BLaER1 treated with 17β-estradiol and CSF1 and Interleukin-3, amounts not matched to agents 10 nM and 100 nM (cell line): ENCODE results near the gene ADGRA1.

Experiments
- H3K27ac ChIP-seq, 11 experiments: shearing (Covaris generic); formaldehyde crosslinking; 2 replicates each; pipeline ENCODE4 v1.8.1; 2022
- H3K27me3 ChIP-seq, 11 experiments: shearing (Covaris generic); formaldehyde crosslinking; 2 replicates each; pipeline ENCODE4 v1.8.1; 2022
- H3K36me3 ChIP-seq, 11 experiments: shearing (Covaris generic); formaldehyde crosslinking; 2 replicates each; pipeline ENCODE4 v1.8.1; 2022
- H3K4me1 ChIP-seq, 10 experiments: shearing (Covaris generic); formaldehyde crosslinking; 2 replicates each; pipeline ENCODE4 v1.8.1; 2022
- H3K4me2 ChIP-seq, 11 experiments: shearing (Covaris generic); formaldehyde crosslinking; 2 replicates each; pipeline ENCODE4 v1.8.1; 2022
- H3K4me3 ChIP-seq, 10 experiments: shearing (Covaris generic); formaldehyde crosslinking; 2 replicates each; pipeline ENCODE4 v1.8.1; 2022
- H3K9ac ChIP-seq, 11 experiments: shearing (Covaris generic); formaldehyde crosslinking; 2 replicates each; pipeline ENCODE4 v1.8.1; 2022
- H3K9me3 ChIP-seq, 11 experiments: shearing (Covaris generic); formaldehyde crosslinking; replicated peaks in 1 of 11; 2 replicates each; pipeline ENCODE4 v1.8.1; 2022
- H4K20me1 ChIP-seq, 11 experiments: shearing (Covaris generic); formaldehyde crosslinking; 2 replicates each; pipeline ENCODE4 v1.8.1; 2022
- Cebpa-rat ChIP-seq, 11 experiments: shearing (Covaris generic); IDR thresholded peaks; 2 replicates each; pipeline ENCODE4 v1.8.1; 2022

ADGRA1 gene

DNA sequence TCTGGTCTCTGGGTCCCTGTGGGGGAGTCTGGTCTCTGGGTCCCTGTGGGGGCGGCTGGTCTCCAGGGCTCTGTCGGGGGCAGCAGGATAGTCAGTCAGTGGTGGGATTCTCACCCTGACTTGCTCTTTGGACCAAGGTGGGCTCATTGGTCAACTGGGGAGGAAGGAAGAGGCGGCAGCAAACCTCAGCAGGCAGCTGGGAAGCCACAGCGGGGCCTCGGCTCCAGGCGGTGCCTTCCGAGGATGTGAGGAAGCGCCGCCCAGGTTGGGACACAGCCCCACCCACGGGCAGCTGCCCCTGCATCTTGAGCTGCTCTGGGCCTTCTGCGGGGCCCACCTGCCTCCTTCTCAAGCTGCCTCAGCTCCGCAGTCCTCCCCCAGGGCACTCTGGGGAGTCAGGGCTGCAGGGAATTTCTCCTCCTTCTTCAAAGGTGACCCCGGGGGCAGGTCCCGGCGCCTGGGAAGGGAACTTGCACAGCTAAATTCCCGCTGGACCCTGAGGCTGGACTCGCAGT lies 51.9 kb downstream of the ADGRA1 start:
- Histone ChIP-seq H3K9me3 (no peaks in the 10 kb centered on the region), H3K36me3 (no peaks in the 10 kb centered on the region), H3K4me2 (peak overlapping the region; percentile 64 to 91 (median 81)), H4K20me1 (peaks cover 0 to 27% (median 6%) of the 10 kb centered on the region in 11 experiments; a peak in 10 of 22 replicates), H3K27ac (peak overlapping the region in 8 of 11 experiments; percentile 15 to 63 (median 45); a peak in 11 of 22 replicates), H3K4me3 (no peak overlapping the region), H3K27me3 (peaks cover 0 to 32% (median 0%) of the 10 kb centered on the region in 11 experiments; a peak in 6 of 22 replicates), H3K4me1 (peaks cover 42 to 80% (median 70%) of the 10 kb centered on the region in 10 experiments), H3K9ac (peak overlapping the region in 9 of 11 experiments; percentile 11 to 39 (median 23); a peak in 7 of 22 replicates)
- TF ChIP-seq Cebpa-rat (IDR thresholded peaks at IDR 0.05), result no peak

DNA sequence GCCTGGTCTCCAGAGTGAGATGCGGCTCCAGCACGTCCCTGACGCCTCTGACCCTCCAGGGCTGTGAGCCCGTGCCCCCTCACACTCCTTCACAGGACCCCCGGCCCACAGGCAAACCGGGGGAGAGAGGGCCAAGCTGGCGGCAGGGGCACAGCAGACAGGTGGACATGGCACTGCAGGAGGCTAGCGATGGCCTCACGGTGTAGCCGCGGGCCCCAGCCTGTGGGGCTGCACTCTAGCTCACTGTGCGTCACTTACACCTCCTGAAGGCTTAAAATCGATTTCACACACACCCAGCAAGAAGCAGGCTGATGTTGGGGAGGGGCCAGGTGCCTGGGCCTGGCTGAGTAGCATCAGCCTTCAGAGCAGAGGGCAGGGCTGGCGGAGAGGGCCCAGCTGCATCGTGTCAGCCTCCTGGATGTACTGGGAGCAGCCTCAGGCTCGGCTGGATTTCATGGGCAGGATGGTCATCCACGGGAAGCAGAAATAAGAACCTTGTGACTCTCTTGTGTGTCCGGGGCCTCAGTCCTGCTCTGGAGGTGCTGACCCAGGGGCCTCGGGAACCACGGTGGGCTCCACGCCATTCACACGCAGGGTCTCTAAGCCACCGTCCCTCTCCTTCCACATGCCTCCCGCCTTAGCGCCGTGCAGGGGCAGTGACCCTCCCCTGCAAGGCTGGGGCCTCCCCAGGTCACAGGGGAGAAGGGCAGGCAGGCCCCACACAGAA lies 52.9 kb downstream of the ADGRA1 start:
- Histone ChIP-seq H3K4me2 (peak overlapping the region; percentile 41 to 96 (median 89); a peak in 21 of 22 replicates), H3K27me3 (peaks cover 0 to 32% (median 0%) of the 10 kb centered on the region in 11 experiments; a peak in 6 of 22 replicates), H3K4me3 (no peak overlapping the region; a peak in 2 of 20 replicates), H3K9me3 (no peaks in the 10 kb centered on the region), H3K27ac (peak overlapping the region in 3 of 11 experiments; percentile 4 to 30 (median 22); a peak in 5 of 22 replicates), H3K36me3 (no peaks in the 10 kb centered on the region), H3K9ac (peak overlapping the region in 6 of 11 experiments; percentile 18 to 58 (median 50); a peak in 8 of 22 replicates), H4K20me1 (peaks cover 0 to 23% (median 6%) of the 10 kb centered on the region in 11 experiments; a peak in 8 of 22 replicates), H3K4me1 (peaks cover 42 to 75% (median 65%) of the 10 kb centered on the region in 10 experiments)
- TF ChIP-seq Cebpa-rat (IDR thresholded peaks at IDR 0.05), result no peak

DNA sequence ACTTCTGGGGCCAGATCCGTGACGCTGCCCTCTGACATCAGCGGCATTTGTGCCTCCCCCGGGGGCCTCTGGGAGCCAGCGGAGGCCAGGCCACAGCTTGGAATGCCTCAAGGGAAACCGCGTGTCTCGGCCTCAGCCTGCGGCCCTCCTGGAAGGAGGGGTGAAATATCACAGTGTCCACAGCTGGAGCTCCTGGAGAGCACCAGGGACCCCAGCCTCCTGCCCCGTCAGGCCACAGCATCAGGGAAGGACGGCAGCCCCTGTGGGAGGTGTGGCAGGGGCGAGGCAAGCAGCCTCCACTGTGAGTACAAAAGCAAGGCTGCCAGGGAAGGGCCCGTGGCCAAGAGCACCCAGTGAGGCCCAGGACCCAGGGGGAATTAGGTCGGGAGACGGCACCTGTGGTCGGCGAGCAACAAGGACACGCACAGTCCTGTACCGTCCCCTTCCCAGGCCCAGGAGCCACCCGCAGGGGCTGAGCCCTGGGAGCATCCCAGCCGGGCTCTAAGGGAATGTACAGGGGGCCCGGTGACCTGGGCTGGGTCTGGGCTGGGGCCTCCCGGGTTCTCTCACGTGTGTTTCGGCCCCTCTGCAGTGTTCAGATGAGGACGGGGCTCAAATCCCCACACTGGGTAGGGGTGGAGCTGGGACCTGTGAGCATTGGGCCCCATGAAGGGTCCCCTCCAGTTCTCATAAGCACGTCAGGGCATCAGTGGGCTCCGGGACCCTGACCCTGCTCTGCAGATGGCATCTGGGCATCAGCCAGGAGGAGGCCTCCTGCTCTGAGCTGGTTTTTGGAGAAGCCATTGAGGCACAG lies 53.6 kb downstream of the ADGRA1 start:
- Histone ChIP-seq H3K4me1 (peaks cover 42 to 75% (median 65%) of the 10 kb centered on the region in 10 experiments), H3K4me3 (no peak overlapping the region; a peak in 2 of 20 replicates), H3K27ac (peak overlapping the region in 3 of 11 experiments; percentile 22 to 30 (median 25); a peak in 4 of 22 replicates), H3K36me3 (no peaks in the 10 kb centered on the region), H4K20me1 (peaks cover 0 to 23% (median 6%) of the 10 kb centered on the region in 11 experiments; a peak in 8 of 22 replicates), H3K4me2 (peak overlapping the region; percentile 41 to 96 (median 89); a peak in 21 of 22 replicates), H3K9me3 (no peaks in the 10 kb centered on the region), H3K27me3 (peaks cover 0 to 32% (median 0%) of the 10 kb centered on the region in 11 experiments; a peak in 6 of 22 replicates), H3K9ac (peak overlapping the region in 7 of 11 experiments; percentile 18 to 58 (median 50); a peak in 10 of 22 replicates)
- no peak for TF ChIP-seq Cebpa-rat (IDR thresholded peaks at IDR 0.05)

DNA sequence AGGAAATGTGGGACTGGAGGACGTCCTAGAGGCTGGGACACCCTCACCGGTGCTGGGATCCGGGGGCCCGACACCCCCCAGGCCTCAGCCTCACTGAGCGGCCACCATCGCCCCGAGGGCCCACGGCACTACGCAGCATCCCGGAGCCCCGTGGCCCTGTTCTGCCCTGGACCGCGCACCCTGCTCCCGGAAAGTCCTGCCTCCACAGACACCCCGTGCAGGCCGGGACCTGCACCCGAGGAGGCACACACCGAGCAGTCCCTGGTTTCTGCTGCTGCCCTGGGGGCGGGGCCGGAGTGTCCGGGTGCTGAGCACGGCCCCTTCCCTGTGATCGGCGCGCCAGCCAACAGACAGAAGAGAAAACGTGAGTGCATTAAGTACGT lies 54.2 kb downstream of the ADGRA1 start:
- peak overlapping the region in 6 of 11 experiments; percentile 18 to 58 (median 50); a peak in 7 of 22 replicates for H3K9ac ChIP-seq
- peaks cover 0 to 23% (median 6%) of the 10 kb centered on the region in 11 experiments; a peak in 8 of 22 replicates for H4K20me1 ChIP-seq
- H3K27me3 ChIP-seq, result peaks cover 0 to 32% (median 0%) of the 10 kb centered on the region in 11 experiments; a peak in 6 of 22 replicates
- TF ChIP-seq Cebpa-rat (IDR thresholded peaks at IDR 0.05), result no peak
- peak overlapping the region in 2 of 11 experiments; percentile 25 to 30; a peak in 2 of 22 replicates for H3K27ac ChIP-seq
- H3K4me2 ChIP-seq, result peak overlapping the region; percentile 3 to 96 (median 89); a peak in 19 of 22 replicates
- peaks cover 0 to 3% (median under 1%) of the 10 kb centered on the region in 11 experiments; a peak in 6 of 22 replicates for H3K9me3 ChIP-seq
- H3K4me1 ChIP-seq, result peaks cover 42 to 70% (median 65%) of the 10 kb centered on the region in 10 experiments
- H3K4me3 ChIP-seq, result no peak overlapping the region
- H3K36me3 ChIP-seq, result no peaks in the 10 kb centered on the region

DNA sequence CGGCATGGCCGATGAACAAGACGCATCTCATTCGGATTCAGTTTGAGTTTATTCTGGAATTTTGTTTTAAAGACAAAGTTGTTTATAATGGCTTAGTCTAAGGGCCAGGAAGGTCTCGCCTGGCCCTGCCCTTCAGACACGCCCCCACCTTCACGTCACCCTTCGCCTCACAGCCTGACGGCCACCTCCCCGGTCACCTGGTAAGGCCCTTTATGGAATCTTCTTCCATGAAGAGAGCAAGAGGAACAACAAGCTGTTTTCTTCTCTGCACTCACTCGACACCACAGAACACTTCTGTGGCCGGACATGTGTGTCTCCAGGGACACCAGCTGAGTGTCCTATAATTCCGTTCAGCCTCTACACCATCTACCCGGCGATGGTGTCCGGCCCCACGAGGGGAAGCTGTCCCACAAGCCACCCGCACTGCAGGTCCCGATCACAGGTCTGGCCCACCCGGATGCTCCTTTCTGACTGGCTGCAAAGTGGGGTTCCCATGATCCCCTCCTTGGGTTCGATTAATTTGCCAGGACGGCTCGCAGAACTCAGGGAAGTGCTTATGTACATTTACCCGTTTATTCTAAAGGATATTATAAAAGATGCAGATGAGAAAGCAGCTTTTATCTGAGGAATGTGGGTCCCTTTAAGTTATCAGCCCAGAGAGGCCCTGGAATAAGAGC lies 54.9 kb downstream of the ADGRA1 start:
- H3K27ac ChIP-seq, result peak overlapping the region in 1 of 11 experiments; percentile 13; a peak in 1 of 22 replicates
- H3K4me1 ChIP-seq, result peaks cover 42 to 65% (median 61%) of the 10 kb centered on the region in 10 experiments
- H3K9ac ChIP-seq, result 0 out of 22 replicates have a peak overlapping the region, but pooled peaks of 2 of the 11 experiments have one; percentile 21 to 54
- H3K4me3 ChIP-seq, result no peak overlapping the region
- peaks cover 0 to 10% (median 7%) of the 10 kb centered on the region in 11 experiments; a peak in 15 of 22 replicates for H3K9me3 ChIP-seq
- H3K27me3 ChIP-seq, result peaks cover 0 to 32% (median 0%) of the 10 kb centered on the region in 11 experiments; a peak in 6 of 22 replicates
- peaks cover 0 to 23% (median 6%) of the 10 kb centered on the region in 11 experiments; a peak in 8 of 22 replicates for H4K20me1 ChIP-seq
- H3K36me3 ChIP-seq, result no peaks in the 10 kb centered on the region
- H3K4me2 ChIP-seq, result peak overlapping the region; percentile 40 to 96 (median 89)
- no peak for TF ChIP-seq Cebpa-rat (IDR thresholded peaks at IDR 0.05)

DNA sequence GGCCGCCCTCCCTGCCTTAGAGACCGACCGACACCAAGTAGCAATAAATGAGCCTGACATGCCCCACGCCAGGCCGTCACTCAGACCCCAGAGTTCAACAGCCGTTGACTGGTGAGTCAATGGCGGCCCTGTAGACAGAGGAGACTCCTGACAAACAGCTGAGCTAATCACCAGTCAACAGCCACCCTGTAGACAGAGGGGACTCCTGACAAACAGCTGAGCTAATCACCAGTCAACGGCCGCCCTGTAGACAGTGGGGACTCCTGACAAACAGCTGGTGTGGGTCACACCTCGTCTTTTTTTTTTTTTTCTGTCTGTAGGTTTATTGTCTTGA lies 55.4 kb downstream of the ADGRA1 start:
- H3K27ac ChIP-seq, result peak overlapping the region in 1 of 11 experiments; percentile 13; a peak in 1 of 22 replicates

DNA sequence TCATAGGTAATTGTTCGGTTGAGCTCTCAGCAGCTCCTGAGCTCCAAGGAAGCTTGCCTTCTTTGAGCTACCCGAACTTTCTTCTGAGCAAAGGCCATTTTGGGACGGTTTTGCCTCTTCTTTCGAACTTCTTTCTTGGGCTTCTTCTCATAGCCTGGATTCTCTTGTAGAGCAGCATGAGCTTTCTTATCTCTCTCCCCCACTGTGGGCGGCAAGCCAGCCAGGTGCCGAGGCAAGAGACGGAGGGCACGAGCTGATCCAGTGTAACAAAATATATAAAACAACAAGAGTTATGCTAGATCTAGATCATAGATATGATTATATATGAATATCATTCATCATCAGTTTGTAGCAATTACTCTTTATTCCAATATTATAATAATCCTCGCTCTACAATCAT lies 55.8 kb downstream of the ADGRA1 start:
- Histone ChIP-seq H3K9ac (no peak overlapping the region; a peak in 1 of 22 replicates), H3K4me2 (peak overlapping the region in 10 of 11 experiments; percentile 41 to 96 (median 90); a peak in 18 of 22 replicates), H4K20me1 (peaks cover 0 to 23% (median 6%) of the 10 kb centered on the region in 11 experiments; a peak in 8 of 22 replicates), H3K4me3 (no peak overlapping the region), H3K27me3 (peaks cover 0 to 32% (median 0%) of the 10 kb centered on the region in 11 experiments; a peak in 6 of 22 replicates), H3K9me3 (peaks cover 8 to 19% (median 15%) of the 10 kb centered on the region in 11 experiments; a peak in 20 of 22 replicates), H3K4me1 (peaks cover 42 to 58% (median 56%) of the 10 kb centered on the region in 10 experiments), H3K27ac (no peak overlapping the region), H3K36me3 (no peaks in the 10 kb centered on the region)
- TF ChIP-seq Cebpa-rat (IDR thresholded peaks at IDR 0.05), result no peak

More for the DNA sequence above, 55.4 kb downstream of the ADGRA1 start:
- H3K4me1 ChIP-seq, result peaks cover 42 to 60% (median 56%) of the 10 kb centered on the region in 10 experiments
- peak overlapping the region in 10 of 11 experiments; percentile 41 to 96 (median 90); a peak in 19 of 22 replicates for H3K4me2 ChIP-seq
- TF ChIP-seq Cebpa-rat (IDR thresholded peaks at IDR 0.05), result no peak
- no peak overlapping the region for H3K4me3 ChIP-seq
- no peak overlapping the region; a peak in 1 of 22 replicates for H3K9ac ChIP-seq
- no peaks in the 10 kb centered on the region for H3K36me3 ChIP-seq
- H4K20me1 ChIP-seq, result peaks cover 0 to 23% (median 6%) of the 10 kb centered on the region in 11 experiments; a peak in 8 of 22 replicates
- H3K9me3 ChIP-seq, result peaks cover 4 to 15% (median 12%) of the 10 kb centered on the region in 11 experiments; a peak in 20 of 22 replicates
- H3K27me3 ChIP-seq, result peaks cover 0 to 32% (median 0%) of the 10 kb centered on the region in 11 experiments; a peak in 6 of 22 replicates
